HG02870 (cell line): ENCODE data around the gene MAVS.

Experiments
- ATAC-seq: cut with Tn5 transposase; IDR thresholded peaks from one replicate; pipeline ENCODE4 v1.9.1; 2021; ENCODE audit warnings: mild to moderate bottlenecking, moderate library complexity; ENCODE audit not compliant: unreplicated experiment

Gene MAVS

DNA sequence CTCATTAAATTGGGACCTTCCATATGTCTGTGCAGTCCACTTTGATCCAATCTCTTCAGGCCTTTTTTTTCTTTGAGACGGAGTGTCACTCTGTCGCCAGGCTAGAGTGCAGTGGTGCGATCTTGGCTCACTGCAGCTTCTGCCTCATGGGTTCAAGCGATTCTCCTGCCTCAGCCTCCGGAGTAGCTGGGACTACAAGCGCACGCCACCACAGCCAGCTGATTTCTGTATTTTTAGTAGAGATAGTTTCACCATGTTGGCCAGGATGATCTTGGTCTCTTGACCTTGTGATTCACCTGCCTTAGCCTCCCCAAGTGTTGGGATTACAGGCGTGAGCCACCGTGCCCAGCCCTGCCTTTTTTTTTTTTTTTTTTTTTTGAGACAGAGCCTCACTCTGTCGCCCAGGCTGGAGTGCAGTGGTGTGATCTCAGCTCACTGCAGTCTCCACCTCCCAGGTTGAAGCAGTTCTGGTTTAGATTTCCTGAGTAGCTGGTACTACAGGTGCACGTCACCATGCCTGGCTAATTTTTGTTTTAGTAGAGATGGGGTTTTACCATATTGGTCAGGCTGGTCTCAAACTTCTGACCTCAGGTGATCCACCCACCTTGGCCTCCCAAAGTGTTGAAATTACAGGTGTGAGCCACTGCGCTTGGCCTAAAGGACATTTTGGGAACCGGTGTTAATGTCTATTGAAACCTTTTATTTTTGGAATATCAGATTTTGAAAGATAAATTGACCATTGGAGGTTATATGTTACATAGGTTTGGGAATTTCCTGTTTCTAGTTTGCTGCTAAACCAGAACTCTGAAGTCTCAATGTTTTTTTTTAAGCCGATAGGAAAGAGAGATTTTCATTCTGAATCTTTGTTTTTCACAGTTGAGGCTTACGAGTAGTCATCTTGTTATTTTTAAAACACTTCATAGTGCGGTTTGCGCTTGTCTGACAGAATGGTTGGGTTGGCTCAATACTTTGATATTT is 60.4 kb downstream of the MAVS start:
- ATAC-seq, result peak; percentile 79

DNA sequence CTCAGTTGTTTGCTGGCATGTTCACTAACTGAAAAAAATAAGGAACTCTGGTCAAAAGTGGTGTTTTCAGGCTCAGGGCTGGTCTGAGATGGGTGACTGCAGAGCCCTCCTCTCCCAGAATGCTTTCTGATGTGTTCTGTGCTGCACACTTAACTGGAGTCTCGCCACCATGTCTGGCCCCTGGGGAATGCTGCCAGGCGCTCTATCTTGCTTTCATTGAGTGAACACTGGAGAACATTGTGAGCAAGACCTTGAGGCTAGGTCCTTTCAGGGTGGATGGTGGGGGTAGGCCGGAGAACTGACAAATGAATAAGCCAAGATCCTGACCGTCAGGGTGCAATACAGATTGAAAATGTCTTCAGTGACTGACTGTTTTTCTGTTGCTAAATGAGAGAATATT is 62.0 kb downstream of the MAVS start:
- ATAC-seq, result no peak

DNA sequence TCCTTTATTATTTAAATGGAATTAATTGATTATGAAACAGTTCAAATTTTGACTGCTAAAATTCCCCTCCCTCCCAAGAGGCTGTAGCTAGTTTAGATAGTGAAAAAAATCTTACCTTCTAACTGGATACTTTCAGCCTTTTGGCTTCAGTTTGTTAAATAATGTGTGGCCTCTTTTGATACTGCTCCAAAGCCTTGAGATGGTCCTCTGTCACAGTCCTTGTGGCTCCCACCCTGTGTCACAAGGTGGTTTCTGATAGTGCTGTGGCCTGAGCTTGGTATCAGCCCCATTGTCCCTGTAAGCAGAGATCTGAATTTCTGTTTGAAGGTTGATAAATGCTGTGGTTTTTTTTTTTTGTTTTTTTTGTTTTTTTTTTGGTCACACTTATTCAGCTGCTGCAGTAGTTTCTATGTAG is 63.3 kb downstream of the MAVS start:
- ATAC-seq, result no peak

DNA sequence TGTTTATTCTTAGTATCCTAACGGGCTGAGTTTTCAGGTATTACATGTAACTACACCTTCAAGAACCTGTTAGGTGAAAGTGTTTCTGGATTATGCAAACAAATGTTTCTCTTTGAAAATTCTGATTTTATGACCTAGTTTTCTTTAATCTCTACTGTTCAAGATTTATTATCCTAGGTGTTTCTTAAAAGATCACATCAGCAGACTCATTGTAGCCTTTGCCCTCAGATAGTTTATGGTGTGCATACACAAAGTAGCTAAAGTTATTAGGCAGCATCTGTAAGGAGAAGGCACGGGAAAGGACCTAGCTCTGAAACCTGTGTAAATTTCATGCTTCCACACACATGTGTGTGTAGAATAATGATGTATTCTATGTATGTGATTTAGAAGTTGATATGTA is 64.2 kb downstream of the MAVS start:
- no peak for ATAC-seq

DNA sequence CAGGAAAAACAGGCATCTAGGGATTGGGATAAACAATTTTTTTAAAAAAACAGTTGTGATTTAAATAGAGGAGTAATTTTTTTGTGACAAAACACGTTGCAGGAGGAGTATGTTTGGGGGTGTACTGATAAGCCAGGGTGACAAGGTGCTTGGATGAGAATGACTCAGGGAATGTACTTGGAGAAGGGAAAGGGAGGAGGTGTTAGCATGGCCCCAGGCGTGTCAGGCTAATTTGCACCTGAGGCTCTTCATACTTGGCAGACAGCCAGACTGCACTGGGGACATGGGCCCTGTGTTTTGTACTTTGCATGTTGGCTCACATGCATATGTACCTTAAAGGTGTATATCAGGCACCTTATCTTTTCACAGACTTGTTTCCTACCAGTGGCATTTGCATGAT is 65.3 kb downstream of the MAVS start:
- no peak for ATAC-seq

DNA sequence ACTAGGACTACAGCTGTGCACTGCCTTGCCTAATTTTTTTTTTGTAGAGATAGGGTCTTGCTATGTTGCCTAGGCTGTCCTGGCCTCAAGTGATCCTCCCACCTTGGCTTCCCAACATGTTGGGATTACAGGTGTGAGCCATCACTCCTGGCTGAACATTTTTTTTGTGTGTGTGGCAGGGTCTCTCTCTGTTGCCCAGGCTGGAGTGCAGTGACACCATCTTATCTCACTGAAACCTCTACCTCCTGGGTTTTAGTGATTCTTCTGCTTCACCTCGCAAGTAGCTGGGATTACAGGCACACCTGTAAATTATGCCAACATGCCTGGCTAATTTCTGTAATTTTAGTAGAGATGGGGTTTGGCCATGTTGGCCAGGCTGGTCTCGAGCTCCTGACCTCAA is 67.8 kb downstream of the MAVS start:
- ATAC-seq, result no peak

DNA sequence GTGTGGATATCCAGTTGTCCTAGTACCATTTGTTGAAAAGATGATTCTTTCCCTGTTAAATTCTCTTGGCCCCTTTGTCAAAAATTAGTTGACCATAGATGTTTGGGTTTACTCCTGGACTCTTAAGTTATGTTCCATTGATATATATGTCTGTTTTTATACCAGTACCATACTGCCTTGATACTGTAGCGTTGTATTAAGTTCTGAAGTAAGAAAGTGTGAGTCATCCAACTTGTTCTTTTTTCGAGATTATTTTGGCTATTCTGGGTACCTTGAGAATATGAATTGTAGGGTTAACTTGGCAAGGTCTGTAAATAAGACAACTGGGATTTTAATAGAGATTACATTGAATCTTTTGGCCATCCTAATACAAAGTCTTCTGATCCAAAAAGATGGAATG is 69.1 kb downstream of the MAVS start:
- no peak for ATAC-seq

DNA sequence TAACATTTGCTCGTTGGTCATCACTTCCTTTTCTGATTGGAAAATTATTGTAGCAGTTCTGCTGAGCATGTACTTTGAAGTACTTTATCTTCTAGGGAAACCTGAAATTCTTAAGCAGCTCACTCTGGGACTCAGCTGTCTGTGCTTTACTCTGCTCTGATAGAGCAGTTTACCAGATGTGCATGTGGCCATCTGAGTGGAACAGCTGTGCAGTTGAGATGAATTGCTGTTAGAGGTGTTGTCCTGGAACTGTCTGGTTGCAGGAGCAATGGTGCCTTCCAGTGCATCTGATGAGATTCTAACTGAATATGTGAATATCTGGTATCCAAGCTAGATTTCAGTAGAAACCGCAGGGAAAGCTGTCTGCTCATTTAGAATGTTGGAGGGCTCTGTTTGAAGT is 69.7 kb downstream of the MAVS start:
- no peak for ATAC-seq

DNA sequence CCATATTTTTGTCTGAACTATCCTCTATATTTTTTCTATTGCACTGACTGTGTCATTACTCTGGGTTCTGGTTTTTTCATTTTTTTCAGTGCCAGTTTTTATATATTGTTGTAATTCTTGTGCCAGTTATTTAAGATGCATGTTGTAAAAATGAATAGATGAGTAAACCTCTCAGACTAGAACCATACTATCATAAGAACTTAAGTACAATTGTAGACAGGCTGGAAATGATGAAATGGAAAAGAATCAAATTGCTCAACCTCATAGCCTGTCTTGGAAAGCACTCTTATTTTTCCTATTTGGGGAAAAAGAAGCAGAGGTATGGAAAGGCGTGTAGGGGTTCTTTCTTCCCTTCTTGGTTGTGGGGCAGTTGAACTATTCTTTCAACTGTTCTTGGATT is 72.7 kb downstream of the MAVS start:
- no peak for ATAC-seq

DNA sequence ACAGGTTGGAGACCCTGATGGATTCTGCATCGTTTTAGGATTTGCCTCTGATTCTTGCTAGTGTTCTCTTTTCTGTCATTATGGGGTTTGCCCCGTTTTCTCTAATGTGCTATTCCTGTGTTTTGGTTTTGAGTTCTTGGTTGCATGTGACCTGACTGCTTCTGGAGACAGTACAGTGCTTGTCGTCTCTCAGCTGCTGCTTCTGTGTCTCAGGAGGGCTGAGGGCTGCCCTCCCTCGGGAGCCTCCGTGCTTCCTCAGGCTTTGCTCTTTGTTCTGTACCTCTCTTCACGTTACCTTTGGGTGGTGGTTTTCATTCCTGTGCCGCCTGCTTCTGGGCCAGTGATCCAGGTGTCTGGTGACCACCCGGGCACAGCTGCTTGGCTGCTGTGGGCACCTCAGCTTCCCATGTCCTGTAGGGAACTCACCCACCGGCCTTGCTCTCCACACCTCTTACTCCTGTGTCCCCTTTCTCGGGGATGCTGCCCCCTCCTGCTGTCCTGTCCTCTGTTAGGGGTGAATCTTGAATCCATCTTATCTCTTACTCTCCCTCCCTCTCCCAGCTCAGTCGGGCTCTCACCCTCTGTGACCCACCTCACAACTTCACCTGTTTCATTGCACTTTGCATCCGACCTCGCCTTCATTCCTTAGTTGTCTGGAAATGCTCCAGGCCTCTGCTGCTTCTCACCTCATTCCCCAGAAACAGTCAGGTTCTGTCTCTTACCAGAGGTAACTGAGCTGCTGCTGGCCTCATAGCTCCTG is 75.8 kb downstream of the MAVS start:
- no peak for ATAC-seq

DNA sequence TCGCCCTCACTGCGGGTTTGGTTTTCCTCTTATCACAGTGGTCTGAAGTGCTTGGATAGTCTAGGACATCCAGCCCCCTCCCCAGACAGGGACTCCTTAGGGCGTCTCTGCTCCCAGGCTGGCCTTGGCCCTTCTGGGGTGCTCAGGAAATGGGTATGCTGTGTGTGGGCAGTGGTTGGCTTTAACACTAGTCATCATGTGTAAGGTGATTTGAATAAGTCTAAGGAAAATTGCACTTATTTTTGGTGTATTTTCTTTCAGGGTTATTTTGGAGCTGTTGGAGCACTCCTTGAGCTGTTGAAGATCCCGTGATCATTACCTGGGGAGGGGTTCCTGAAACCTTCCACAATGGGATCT is 76.3 kb downstream of the MAVS start:
- ATAC-seq, result no peak

DNA sequence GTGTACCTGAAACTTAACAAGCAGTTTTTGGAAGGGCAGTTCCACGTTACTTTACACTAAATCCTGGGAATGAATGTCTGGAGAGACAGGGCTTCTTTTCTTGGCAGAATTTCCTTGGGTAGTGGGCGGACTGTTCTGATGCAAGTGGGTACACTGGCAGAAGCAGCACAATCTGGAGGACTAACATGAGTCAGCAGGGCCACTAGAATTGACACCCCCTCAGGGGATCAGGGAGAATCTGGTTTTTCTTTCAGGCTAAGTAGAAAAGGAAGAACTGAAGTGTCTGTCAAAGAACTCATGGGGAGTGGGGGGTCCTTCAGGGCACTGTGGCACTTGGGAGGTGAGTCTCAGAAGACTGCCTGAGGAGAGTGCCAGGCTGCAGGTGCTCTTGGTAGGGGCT is 77.2 kb downstream of the MAVS start:
- ATAC-seq, result no peak

DNA sequence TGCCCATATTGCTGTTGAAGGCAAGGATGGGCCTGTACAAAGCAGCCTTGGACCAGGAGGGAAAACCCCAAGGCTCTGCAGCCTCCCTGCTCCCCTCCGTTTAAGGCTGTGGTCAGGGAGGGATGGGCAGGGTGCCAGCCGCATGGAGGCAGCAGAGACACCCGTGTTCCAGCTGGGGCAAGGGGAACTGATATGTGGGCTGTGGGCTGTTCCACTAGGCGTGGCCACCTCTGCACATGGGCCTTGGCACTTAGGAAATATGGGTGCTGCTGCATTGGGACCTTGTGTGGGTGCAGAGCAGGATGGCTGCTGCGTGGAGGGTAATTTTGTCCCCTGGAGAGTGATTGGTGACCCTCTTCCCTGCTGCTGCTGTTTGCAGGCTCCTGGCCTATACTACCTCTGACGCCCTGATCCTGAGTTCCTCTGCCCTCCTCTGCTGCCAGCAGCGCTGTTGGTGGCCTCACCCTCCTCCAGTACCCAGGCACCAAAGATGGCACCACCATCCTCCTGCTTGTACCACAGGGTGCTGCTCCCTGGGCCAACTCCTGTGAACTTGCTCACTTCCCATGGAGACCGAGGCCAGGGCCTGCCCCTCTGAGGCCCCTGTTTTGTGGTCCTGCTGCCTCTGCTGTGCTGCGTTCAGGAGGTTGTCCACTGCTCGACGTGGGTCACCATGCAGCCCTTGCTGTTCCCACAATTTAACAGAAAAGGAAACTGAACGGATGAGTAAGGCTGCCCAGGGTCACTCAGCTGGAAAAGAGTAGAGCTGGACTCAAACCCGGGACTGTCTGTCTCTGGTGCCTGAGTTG is 77.9 kb downstream of the MAVS start:
- ATAC-seq, result no peak

DNA sequence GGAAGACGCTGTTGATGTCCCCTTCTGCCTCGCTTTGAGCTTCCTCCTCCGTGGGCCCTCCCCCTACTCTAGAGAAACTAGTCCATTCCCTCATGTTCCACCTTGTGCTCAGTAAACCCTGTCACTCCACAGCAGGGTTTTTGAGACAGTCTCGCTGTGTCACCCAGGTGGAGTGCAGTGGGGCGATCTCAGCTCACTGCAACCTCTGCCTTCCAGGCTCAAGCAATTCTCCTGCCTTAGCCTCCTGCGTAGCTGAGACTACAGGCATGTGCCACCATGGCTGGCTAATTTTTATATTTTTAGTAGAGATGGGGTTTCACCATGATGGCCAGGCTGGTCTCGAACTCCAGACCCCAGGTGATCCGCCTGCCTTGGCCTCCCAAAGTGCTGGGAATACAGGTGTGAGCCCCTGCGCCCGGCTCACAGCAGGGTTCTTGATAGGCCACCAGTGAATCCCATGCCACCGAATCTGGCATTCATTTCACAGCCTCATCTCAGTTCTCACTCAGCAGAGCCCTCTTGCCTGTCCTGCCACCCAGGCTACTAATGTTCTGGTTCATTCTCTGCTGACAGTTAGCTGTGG is 78.6 kb downstream of the MAVS start:
- ATAC-seq, result no peak
